IMR-90 (cell line): ENCODE data around the gene PMM2.

Source experiments
- BHLHE40 ChIP-seq: fragments of 150-350 bp; IDR thresholded peaks from 2 replicates; pipeline ENCODE4 v1.6.1; 2016; ENCODE audit warnings: mild to moderate bottlenecking, low read depth, low read length
- CTCF ChIP-seq: conservative IDR thresholded peaks from 2 replicates; pipeline ENCODE4 v1.5.1; 2012; ENCODE audit warnings: mild to moderate bottlenecking, low read depth, low read length, improper control_type of control experiment
- ELK1 ChIP-seq: fragments of 150-350 bp; IDR thresholded peaks from 2 replicates; pipeline ENCODE4 v1.6.1; 2016; ENCODE audit warnings: low read depth, mild to moderate bottlenecking, low read length, moderate library complexity, borderline replicate concordance
- MXI1 ChIP-seq: IDR thresholded peaks from 2 replicates; pipeline ENCODE4 v1.6.1; 2012; ENCODE audit warnings: low read depth, mild to moderate bottlenecking, low read length, moderate library complexity, borderline replicate concordance
- POLR2A ChIP-seq: IDR thresholded peaks from 2 replicates; pipeline ENCODE4 v1.6.1; 2012; ENCODE audit warnings: mild to moderate bottlenecking, low read depth, low read length
- RAD21 ChIP-seq: IDR thresholded peaks from 2 replicates; pipeline ENCODE4 v1.6.1; 2012; ENCODE audit warnings: low read length, improper control_type of control experiment
- RFX5 ChIP-seq: IDR thresholded peaks from 2 replicates; pipeline ENCODE4 v1.8.0; 2012; ENCODE audit warnings: low read depth, mild to moderate bottlenecking, low read length, moderate library complexity
- SMC3 ChIP-seq: fragments of 150-350 bp; IDR thresholded peaks from 2 replicates; pipeline ENCODE4 v1.6.1; 2016; ENCODE audit warnings: low read depth, mild to moderate bottlenecking, antibody characterized with exemption, low read length, moderate library complexity

DNA sequence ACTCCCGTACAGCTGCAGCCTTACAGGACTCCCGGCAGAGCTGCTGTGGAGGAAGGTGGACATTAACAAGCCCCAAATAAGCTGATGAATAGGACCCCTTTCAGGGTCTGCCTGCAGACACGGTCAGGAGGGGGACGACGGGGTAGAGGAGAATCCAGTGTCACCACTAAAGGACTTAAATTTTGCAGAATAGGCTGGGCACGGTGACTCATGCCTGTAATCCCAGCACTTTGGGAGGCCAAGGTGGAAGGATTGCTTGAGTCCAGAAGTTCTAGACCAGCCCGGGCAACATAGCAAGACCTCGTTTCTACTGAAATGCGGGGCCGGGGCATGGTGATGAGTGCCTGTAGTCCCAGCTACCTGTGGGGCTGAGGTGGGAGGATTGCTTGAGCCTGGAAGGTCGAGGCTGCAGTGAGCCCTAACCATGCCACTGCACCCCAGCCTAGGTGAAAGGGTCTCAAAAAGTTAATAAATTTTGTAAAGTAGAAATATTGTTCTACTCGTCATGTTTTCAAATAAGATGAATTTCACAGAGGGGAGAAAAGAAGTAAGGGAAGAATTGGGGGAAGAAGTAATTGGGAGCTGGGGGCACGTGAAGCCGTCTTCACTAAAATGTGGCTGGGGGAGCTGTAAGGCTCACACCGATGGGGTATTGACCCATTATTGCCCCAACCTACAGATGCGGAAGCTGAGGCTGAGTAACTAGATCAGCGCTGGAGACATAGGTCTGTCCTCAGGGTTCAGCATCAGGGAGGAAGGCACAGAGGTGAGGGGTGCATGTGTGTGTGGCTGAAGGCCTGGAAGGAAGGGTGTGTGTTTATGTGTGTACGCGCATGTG is 89.2 kb downstream of the PMM2 start:
- TF ChIP-seq CTCF: no peak
- no peak for TF ChIP-seq ELK1
- TF ChIP-seq MXI1: no peak
- no peak for TF ChIP-seq SMC3
- TF ChIP-seq BHLHE40: no peak
- no peak for TF ChIP-seq RFX5
- TF ChIP-seq RAD21: no peak
- TF ChIP-seq POLR2A: no peak
